Activated naive CD8-positive, alpha-beta T cell treated with anti-CD3 and anti-CD28 coated beads, Interleukin-2, amount 50 U/mL, for 16 hours (primary cell): ENCODE measurements around the gene PDXDC1.
A peak's percentile ranks its signal among the peaks of the same experiment; 100 is the strongest.
"Not testable (repeated sequence)": the region's sequence is repeated elsewhere in the genome, so short reads cannot be mapped to it uniquely, and the experiment has no call there.

Experiments used
- DNase-seq: peaks from one replicate; pipeline ENCODE4 v3.0.0-alpha.2; 2020; ENCODE audit warnings: low read depth, low spot score

PDXDC1 gene

DNA sequence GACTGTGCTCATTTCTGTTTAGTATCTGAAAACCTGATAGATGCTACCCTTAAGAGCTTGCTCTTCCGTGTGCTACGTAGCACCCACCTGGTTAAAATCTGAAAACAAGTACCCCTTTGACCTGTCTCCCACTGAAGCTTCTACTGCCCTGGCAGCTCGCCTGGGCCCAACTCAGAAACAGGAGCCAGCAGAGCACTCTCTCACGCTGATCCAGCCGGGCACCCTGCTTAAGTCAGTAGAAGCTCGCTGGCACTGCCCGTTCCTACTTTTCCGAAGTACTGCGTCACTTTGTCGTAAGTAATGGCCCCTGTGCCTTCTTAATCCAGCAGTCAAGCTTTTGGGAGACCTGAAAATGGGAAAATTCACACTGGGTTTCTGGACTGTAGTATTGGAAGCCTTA, 62.2 kb downstream of the PDXDC1 start:
- no peak for DNase-seq

DNA sequence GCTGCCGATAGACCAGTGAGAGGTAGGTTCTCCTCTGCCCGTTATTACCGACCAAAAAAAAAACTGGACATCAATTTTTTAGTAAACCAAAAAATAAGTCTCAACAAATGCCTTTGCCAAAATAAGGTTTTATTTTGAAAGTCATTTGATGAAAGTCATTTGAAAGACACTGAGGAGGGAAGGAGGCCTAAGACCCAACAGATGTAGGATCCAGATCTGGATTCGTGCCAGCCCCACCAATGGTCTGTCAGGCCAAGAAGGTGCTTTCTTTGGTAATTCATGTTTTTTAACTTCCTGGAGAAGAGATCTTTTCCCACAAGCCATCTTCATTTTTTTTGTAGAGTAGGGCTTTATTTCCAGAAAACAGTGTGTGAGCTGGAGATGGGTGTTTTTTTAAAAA, 62.9 kb downstream of the PDXDC1 start:
- DNase-seq = no peak

DNA sequence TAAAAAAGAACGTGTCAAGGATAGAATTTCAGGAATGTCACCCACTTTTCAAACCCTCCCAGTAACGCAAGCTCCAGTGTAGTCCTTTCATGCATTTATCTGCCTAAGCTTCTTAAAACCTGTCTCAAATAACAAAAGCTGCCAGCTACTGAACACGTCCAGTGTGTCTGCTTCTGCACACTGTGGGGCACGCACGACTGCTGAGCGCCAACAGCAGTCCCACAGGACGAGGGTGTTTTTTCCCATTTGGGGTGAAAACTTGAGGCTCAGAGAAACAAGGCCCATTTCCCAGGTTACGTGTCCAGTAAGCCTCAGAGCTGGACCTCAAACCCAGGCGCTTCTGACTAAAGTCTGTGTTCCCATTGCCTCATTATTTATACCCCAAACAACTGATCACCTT, 63.9 kb downstream of the PDXDC1 start:
- no peak for DNase-seq

DNA sequence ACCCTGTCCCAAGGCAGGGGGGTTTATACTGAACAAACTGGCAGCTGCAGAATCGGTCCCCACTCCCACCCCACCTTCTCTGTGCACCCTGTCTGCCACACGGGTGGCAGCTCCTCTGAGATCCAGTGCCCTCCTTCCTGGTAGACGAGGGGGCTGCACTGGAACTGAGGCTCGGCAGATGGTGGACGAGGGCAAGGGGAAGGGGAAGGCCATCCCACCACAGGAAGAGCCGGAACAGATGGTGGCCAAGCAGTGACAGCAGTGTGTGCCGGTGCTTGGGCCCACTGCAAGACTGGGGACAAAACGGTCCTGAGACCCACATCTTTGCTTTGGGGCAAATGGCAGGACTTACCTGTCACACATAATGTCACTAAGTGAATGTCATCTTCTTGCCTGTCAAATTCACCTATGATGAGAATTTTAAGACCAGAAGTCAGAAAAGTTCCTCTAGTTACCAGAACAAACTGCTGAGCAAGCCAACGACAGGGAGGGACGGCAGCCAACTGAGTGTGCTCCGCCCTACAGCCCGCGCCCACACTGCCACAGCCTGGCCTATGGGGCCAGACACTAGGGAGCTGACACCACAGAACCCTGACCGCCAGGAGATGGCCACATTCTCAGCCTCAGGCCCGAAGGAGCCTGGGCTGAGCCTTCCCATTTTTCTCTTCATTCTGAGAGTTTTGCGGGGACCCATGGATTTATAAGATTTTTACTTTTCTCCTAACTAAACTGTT, 66.6 kb downstream of the PDXDC1 start:
- DNase-seq = no peak

DNA sequence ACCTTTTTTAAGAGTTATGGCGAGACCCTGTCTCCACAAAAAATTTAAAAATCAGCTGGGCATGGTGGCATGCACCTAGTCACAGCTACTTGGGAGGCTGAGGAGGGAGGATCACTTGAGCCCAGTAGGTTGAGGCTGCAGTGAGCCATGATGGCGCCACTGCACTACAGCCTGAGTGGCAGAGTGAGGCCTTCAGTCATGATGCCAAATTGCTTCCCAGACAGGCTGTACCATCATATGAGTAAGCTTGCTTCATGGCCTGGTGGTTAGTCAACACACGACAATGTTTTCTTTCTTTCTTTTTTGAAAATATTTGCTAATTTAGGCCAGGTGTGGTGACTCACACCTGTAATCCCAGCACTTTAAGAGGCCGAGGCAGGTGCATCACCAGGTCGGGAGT, 68.5 kb downstream of the PDXDC1 start:
- no peak for DNase-seq

DNA sequence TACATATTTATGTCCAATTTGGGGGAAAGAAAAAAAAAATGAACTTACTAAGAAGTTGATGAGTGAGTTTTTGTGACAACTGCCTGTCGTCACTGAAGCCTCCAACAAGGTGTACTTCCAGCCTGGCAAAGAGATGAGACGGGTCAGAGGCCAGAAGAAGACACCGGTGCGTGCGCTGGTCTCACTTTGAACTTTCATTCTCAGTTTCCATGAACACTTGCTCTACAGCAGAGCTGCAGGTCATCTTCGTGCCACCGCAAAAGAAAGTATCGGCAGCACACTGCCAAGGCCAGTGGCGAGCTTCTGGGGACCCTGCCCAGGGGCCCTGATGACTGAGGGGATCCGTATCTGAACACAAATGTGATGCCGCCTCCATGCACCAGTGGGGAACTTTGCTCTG, 69.5 kb downstream of the PDXDC1 start:
- no peak for DNase-seq

DNA sequence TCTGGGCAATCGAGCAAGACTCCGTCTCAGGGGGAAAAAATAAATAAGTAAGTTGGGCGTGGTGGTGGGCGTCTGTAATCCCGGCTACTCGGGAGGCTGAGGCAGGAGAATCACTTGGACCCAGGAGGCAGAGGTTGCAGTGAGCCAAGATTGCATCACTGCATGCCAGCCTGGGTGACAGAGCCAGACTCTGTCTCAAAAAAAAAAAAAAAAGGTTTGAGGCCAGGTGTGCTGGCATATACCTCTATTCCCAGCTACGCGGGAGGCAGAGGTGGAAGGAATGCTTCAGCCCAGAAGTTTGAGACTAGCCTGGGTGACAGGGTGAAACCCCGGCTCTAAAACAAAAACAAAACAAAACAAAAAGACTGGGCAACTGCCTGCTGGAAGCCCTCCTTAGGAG, 70.4 kb downstream of the PDXDC1 start:
- not testable (repeated sequence) for DNase-seq

DNA sequence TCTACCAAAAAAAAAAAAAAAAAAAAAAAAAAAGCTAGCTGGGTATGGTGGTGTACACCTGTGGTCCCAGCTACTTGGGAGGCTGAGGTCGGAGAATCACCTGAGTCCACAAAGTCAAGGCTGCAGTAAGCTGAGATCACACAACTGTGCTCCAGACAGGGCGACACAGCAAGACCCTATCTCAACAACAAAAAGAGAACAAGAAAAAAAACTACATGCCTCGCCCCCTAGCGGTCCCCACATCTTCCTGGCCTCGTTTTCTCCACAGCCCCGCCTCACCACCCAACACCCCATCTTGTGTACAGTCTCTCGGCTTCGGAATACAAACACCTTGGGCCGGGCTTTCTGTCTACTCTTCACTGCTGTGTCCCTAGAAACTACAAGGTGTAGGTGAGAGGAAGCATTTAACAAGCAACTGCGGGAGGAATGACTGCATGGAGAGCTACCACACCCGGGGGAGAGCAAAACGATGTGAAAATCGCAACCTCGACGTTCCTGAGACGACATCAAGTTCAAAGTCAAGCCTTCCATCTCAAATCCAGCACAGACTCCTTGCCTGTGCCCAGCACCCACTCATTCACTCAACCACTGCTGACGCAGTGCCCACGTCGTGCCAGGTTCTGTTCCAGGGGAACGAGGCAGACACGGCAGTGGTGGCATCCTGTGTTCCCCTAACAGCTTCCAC, 72.0 kb downstream of the PDXDC1 start:
- DNase-seq = no peak

DNA sequence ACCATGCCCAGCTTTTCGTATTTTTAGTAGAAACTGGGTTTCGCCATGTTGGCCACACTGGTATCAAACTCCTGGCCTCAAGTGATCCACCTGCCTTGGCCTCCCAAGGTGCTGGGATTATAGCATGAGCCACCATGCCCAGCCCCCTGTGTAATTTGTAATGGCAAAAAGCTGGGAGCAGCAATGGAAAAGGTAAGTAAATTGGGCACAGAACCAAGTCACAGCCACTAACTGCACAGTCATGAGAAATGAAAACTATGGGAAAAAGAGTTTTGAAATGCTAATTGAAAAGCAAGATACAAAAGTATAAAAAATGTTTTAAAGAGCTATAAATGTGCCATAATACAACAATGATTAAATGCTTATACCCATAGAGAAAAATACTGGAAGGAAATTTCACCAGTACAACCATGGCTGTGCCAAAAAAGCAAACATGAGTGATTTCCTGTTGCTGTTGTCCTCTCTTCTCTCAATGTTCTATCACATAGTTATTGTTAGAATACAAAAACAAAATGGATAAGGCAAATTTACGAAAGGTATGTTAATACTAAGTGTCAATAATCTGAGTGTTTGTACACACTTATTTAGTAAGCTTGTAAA, 74.9 kb downstream of the PDXDC1 start:
- DNase-seq = no peak

DNA sequence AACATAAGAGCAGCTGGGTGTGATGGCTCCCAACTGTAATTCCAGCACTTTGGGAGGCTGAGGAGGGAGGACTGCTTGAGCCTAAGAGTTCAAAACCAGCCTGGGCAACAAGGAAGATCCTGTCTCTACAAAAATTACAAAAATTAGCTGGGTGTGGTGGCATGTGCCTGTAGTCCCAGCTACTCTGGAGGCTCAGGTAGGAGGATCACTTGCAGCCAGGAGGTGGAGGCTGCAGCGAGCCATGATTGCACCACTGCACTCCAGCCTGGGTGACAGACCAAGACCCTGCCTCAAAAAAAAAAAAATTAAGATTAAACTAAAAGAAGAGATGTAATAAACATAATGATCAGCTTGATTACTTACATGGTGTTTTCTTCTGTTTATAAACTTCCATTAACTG, 75.6 kb downstream of the PDXDC1 start:
- not testable (repeated sequence) for DNase-seq

DNA sequence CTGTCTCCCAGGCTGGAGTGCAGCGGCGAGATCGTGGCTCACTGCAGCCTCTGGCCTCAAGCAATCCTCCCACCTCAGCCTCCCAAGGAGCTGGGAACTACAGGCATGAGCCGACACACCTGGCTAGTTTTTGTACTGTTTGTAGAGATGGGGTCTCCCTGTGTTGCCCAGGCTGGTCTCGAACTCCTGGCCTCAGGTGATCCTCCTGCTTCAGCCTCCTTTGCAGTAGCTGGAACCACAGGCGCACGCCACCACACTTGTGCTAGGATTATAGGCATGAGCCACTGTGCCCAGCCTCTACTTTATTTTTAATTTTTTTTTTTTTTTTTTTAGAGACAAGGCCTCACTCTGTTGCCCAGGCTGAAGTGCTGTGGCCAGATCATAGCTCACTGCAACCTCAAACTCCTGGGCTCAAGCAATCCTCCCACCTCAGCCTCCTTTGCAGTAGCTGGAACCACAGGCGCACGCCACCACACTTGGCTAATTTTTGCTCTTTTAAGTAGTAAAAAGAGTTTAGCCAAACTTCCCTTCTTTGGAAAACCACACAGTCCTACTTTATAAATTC, 76.6 kb downstream of the PDXDC1 start:
- no peak for DNase-seq

DNA sequence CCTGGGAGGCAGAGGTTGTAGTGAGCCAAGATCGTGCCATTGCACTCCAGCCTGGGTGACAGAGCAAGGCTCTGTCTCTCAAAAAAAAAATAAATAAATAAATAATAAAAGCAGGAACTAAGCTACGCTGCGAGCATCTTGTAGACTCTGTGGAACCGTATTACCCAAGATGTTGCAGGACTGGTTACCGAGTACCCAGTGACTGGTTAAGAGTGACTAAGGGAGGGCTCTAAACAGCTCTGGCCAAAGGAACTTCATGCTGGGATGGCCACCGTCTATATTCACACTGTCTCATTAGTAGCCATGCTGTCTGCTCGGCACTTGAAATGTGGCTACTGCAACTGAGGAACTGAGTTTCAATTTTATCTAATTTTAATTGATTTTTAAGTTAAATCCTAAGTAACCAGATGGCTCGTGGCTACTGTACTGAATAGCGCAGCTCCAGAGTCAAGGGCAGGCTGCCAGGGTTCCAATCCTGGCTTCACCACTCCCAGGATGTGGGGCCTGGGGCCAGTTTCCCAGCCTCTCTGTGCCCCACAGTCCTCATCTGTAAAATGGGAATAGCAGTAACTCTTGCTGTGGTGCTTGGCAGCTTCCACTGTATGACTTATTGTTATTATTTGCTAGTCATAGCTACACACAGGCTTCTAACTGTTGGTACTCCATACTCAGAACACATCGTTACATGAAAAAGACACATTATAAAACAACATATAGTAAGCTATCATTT, 78.1 kb downstream of the PDXDC1 start:
- no peak for DNase-seq

DNA sequence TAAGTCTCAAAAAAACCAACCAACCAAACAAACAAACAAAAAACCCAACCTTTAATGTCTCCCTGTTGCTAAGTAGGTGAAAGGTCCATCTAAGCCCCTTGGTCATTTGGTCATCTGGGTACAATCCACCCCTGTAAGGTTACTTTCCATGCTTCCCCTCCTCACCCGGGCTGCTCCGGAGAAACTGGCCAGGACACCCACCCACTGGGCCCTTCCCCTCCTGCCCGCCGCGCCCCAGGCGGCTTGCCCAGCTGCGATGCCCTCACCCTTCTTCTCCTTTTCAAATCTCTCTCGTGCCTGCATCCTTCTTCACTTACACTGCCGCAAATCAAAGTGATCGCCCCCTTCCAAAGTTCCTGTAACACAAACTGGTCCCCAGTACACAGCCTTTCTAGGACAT, 79.1 kb downstream of the PDXDC1 start:
- DNase-seq = no peak

DNA sequence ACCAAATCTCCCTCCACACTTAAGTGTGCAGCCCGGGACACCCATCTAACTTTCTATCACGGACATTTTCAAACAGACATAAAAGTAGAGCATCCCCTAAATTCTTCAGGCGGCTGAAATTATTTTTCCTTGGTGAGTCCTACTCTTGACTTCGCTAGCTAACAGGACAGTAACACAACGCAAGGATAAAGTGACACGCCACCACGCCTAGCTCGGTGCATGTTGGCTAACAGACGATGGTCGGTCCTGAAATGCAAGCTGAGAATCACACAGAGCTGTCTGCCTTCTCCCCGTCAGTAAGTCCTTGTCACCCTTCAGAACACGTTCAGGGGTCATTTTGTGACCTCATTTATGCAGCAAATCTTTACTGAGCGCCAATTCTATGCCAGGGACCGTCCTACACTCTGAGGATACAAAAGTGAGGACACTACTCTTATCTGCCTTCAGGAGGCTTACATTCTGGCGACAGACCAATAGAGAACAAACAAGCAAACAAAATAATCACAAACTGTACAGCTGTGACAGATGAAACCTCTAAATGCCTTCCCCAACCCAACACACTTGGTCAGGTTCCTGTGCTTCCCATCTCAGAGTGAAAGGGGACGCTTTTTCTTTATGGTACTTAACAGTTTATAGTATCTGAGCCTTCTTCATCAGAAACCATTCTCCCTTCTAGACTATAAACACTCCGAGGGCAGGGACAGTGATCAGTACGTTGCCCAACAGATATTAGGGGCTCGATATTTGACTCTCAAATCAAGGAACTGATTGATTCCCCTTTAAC, 79.7 kb downstream of the PDXDC1 start:
- DNase-seq = no peak

DNA sequence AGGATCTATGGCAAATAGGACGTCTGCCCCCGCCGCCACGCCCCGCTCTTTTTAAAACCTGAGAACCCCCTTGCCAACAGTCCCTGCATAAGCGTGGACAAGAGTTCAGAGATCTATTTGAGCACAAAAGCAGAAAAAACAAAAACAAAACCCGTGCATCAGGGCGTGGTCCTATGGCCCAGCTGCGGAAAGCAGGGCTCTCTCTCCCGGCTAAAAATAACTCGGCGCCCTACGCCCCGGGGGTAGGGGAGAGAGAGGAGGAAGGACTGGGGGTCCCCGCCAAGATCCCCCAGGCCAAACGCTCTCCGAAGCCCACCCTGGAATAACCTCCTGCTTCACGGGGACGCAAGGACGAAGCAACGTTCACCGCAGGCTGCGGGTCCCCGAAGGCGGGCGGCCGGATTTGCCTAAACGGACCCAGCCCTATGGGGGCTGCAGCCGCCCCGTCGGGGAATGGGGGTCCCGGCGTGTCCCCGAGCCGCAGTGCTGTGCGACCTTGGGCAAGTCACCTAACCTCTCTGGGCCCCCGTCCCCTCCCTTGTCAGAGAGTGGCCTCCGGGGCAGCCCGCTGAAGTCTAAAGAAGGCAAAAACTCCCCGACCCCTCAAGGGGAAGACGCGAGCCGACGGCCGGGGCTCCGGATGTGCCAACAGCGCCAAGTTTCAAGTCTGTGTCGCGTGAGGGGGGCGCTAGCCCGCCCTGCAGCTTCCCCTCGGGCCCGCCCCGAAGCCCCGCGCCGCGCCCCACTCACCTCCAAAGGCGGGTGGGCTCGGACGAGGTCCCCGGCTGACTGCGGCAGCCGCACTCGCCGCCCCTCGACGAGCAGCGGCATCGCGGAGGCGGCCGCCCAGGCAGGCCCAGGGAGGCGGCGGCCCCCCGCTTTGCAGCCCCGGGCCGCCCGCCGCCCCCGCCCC, 80.6 kb downstream of the PDXDC1 start:
- peak; percentile 46 for DNase-seq

DNA sequence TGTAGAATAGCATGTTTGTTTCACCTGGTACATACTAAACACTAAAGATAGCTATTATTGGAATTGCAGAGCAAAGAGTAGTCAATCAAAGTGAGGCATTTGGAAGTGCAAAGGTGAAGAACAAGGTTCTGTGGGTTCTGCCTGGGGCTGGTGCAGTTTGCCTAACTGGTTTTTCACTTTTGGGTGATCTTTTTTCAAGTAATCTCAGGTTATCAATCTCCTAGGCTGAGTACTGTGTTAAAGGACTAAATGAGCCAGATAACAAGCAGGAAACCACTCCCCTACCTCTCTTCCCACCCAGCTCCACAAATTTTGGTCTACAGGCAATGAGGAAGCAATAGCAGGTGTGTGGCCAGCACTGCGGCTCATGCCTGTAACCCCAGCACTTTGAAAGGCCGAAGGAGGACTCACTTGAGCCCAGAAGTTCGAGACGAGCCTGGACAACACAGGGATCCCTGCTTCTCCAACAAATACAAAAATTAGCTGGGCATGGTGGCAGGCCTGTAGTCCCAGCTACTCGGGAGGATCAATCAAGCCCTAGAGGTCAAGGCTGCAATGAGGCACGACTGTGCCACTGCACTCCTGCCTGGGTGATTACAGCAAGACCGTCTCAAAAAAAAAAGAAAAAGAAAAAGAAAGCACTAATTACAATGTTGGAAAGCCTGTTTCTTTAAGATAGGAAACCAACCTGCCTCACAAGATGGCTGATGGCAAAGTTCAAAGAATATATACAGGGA, 83.0 kb downstream of the PDXDC1 start:
- no peak for DNase-seq

DNA sequence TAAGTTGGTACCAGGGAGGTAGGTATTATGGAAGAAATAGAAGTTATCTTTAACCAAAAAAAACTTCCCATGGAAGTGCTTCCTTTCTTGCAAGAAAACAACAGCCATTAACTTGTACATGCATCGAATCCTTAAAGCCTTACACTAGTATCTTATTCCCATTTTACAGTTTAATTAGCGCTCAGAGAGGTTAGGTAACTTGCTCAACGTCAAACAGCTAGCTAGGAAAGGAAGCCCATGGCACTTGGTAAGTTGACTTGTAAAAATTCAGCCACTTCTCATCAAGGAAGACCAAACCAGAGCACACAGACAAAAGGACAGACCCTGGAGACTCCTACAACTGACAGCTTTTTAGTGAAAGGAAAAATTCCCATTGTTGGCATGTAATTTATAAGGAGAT, 84.5 kb downstream of the PDXDC1 start:
- no peak for DNase-seq

DNA sequence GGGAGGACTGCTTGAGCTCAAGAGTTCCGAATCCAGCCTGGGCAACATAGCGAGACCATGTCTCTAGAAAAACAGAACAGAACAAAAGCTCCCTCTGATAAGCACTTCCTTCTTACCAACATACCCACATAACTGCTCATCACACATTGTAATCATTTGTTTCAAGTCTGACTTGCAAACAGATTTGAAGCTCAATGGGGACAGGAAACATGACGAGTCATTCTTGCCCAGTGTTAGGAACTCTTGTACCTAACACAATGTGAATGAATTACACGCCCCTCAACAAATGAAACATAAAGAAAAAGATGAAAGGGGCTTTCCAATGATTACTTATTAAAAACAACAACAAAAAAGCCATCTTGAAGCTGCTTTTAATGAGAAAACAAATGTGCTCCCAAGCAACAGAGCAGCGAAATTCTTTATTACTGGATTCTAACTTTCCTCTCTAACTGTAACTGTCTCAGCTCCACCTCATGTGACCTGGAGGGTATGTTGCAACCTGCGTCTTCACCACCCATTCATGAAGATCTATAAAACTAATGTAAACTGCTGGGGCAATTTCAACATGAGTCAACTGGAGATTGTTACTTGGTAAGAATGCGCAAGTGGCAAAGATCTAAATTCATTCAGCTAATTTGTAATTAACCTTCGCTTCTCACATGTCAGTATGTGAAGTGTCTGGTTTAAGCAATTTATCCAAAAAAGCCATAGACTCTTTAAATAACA, 87.4 kb downstream of the PDXDC1 start:
- not testable (repeated sequence) for DNase-seq

DNA sequence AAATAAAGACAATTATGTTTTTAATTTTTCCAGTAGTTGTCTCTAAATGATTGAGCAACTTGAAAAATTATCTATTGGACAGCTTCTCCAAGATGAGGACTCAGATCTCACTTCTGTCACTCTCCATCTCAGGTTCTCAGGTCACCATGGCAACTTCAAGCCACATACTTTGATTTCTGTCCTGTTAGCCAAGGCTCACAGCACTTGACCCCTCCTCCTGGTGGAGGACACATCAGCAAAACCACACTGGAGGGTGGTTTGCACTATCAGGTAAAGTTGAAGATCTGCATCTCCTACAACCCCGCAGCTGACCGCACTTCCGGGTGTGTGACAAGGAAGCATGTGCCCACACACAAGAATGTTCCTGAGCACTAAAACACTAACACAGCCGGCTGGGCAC, 91.1 kb downstream of the PDXDC1 start:
- not testable (repeated sequence) for DNase-seq
